ENCODE results near the gene GLDN. TPM values are rescaled to one million over a fixed set of nuclear protein-coding genes. Genes with fewer than 3 reads are reported as not detected.

GLDN gene
- polyA plus RNA-seq, 1 donor from 2014 or later: 0.58 TPM

- Histone ChIP-seq H3K79me2 (replicated peaks; ENCODE audit: insufficient read depth, low read length) (no peaks in the 10 kb centered on the region), H3K4me2 (ENCODE audit: low read length) (no peak overlapping the region), H3K4me3 (ENCODE audit: low read length) (no peak overlapping the region), H3K27me3 (ENCODE audit: insufficient read depth, low read depth, low read length) (no peaks in the 10 kb centered on the region), H3K27ac (ENCODE audit: low read length) (no peak overlapping the region), H3K36me3 (ENCODE audit: insufficient read depth, low read length) (peaks cover 13% of the 10 kb centered on the region), H3K9ac (ENCODE audit: low read length) (no peak overlapping the region), H2AFZ (ENCODE audit: low read depth, low read length) (no peak overlapping the region), H3F3A (ENCODE audit: insufficient read depth, low read length, poor library complexity, severe bottlenecking) (no peaks in the 10 kb centered on the region), H4K20me1 (ENCODE audit: insufficient read depth) (no peaks in the 10 kb centered on the region), H3K9me3 (ENCODE audit: low read length) (no peaks in the 10 kb centered on the region), H3K9me2 (ENCODE audit: insufficient read depth, low read length) (no peaks in the 10 kb centered on the region)
- TF ChIP-seq REST (IDR thresholded peaks at IDR 0.05; ENCODE audit: borderline replicate concordance) (no peak), EZH2 (IDR thresholded peaks at IDR 0.05; ENCODE audit: borderline replicate concordance, insufficient read depth, low read length, poor library complexity, severe bottlenecking) (no peak), CTCF (IDR thresholded peaks at IDR 0.05; ENCODE audit: poor library complexity, severe bottlenecking) (no peak), TAF1 (IDR thresholded peaks at IDR 0.05; ENCODE audit: low read depth) (no peak), EP300 (conservative IDR thresholded peaks at IDR 0.05; ENCODE audit: poor library complexity, severe bottlenecking) (no peak), SMC3 (conservative IDR thresholded peaks at IDR 0.05; ENCODE audit: poor library complexity) (no peak), RAD21 (conservative IDR thresholded peaks at IDR 0.05) (no peak), POLR2AphosphoS5 (IDR thresholded peaks at IDR 0.05) (no peak)
Measured at GRCh38 chr15:51450001-51450400, 108.5 kb downstream of the GLDN start.

Small RNAs within 50 kb of the gene (small RNA-seq; reads per million reads assigned to genes)
- gene AC020891.4 (0 reads per million in 3 experiments), gene MIR7973-1 (0 reads per million in 3 experiments)

Other genes starting within 250 kb of the GLDN start
- 0.16 TPM in 1 of 2 replicates, not detected in the other for gene TNFAIP8L3, start 246.7 kb upstream of the GLDN start, polyA plus RNA-seq
- gene CYP19A1, start 3.1 kb upstream of the GLDN start, polyA plus RNA-seq: not detected in 2 replicates

All from neural cell (in vitro differentiated cells).